CD8-positive, alpha-beta memory T cell (primary cell): ENCODE results near the gene INSM1. TPM values are rescaled to one million over a fixed set of nuclear protein-coding genes. Genes with fewer than 3 reads are reported as not detected.

Experiments used
- CTCF ChIA-PET: fragments of 350-600 bp; sonication (Branson Sonifier 250); formaldehyde crosslinking; loops from one replicate; lab custom pipeline; 2021; ENCODE audit warnings: antibody characterized with exemption; lab: Charles Lee
- POLR2A ChIA-PET: fragments of 350-600 bp; sonication (Branson Sonifier 250); formaldehyde crosslinking; loops from one replicate; lab custom pipeline; 2021; ENCODE audit warnings: antibody characterized with exemption; lab: Charles Lee
- DNase-seq, 5 donors: peaks; one replicate each; pipeline versions ENCODE4 v3.0.0 to v3.0.0-alpha.2; 2020 to 2022; ENCODE audit warnings: mixed read lengths in 1 of 5
- H3K27ac ChIP-seq: one replicate; pipeline ENCODE4 v1.7.0; 2013; ENCODE audit warnings: low read depth, mild to moderate bottlenecking, low read length, moderate library complexity
- H3K27me3 ChIP-seq: 2 replicates; pipeline ENCODE4 v1.7.0; 2013; ENCODE audit warnings: low read length, mild to moderate bottlenecking; ENCODE audit not compliant: insufficient read depth, poor library complexity, severe bottlenecking
- H3K36me3 ChIP-seq: 2 replicates; pipeline ENCODE4 v1.7.0; 2013; ENCODE audit warnings: mild to moderate bottlenecking, low read length, moderate library complexity; ENCODE audit not compliant: insufficient read depth
- H3K4me1 ChIP-seq: 2 replicates; pipeline ENCODE4 v1.7.0; 2013; ENCODE audit warnings: mild to moderate bottlenecking, low read length, moderate library complexity; ENCODE audit not compliant: insufficient read depth
- H3K4me3 ChIP-seq: 2 replicates; pipeline ENCODE4 v1.7.0; 2013; ENCODE audit warnings: mild to moderate bottlenecking, low read length
- H3K9me3 ChIP-seq: 2 replicates; pipeline ENCODE4 v1.7.0; 2013; ENCODE audit warnings: mild to moderate bottlenecking, low read length
- H3K27ac Mint-ChIP-seq, 8 donors: one replicate each; pipeline ENCODE4 v1.8.0; 2020 to 2021; ENCODE audit warnings: mixed read lengths in 8 of 8, mild to moderate bottlenecking in 6 of 8, inconsistent platforms in 3 of 8, moderate library complexity in 3 of 8
- H3K27me3 Mint-ChIP-seq, 2 donors: one replicate each; pipeline ENCODE4 v1.8.0; 2020 to 2021; ENCODE audit warnings: mixed read lengths in 2 of 2, mild to moderate bottlenecking in 1 of 2, moderate library complexity in 1 of 2
- H3K36me3 Mint-ChIP-seq, 3 donors: one replicate each; pipeline ENCODE4 v1.8.0; 2020 to 2021; ENCODE audit warnings: mixed read lengths in 3 of 3, inconsistent platforms in 1 of 3, mild to moderate bottlenecking in 1 of 3
- H3K4me1 Mint-ChIP-seq, 3 donors: one replicate each; pipeline ENCODE4 v1.8.0; 2020 to 2021; ENCODE audit warnings: mixed read lengths in 3 of 3, inconsistent platforms in 1 of 3, mild to moderate bottlenecking in 1 of 3
- H3K4me3 Mint-ChIP-seq, 7 donors: one replicate each; pipeline ENCODE4 v1.8.0; 2020 to 2021; ENCODE audit warnings: mixed read lengths in 7 of 7, mild to moderate bottlenecking in 6 of 7, moderate library complexity in 4 of 7, inconsistent platforms in 2 of 7
- H3K9me3 Mint-ChIP-seq, 5 donors: one replicate each; pipeline ENCODE4 v1.8.0; 2020 to 2022; ENCODE audit warnings: mixed read lengths in 5 of 5, mild to moderate bottlenecking in 3 of 5, moderate library complexity in 2 of 5, inconsistent platforms in 1 of 5
- polyA plus RNA-seq: library from polyadenylated mRNA; unstranded; fragments of 300-500 nt; fragmentation: Illumina TruSeq; gene quantifications from one replicate; pipeline ENCODE4 v1.2.3, GENCODE V29; 2021
- total RNA-seq, 2 experiments: library from RNA; stranded (reverse); gene quantifications; one replicate each; pipeline ENCODE4 v1.2.3, GENCODE V29; 2021

The INSM1 gene
- total and polyA plus RNA-seq, 3 experiments from 2014 or later, result 7.4 to 7.7 TPM; not detected in 1

GRCh38 chr20:20331156-20331555 is 36.7 kb upstream of the INSM1 start:
- Mint-ChIP-seq H3K9me3 (peaks cover 0 to 4% (median 0%) of the 10 kb centered on the region in 5 donors), H3K27ac (no peak overlapping the region), H3K4me3 (no peak overlapping the region), H3K4me1 (no peaks in the 10 kb centered on the region), H3K27me3 (peaks cover 18 to 33% of the 10 kb centered on the region in 2 donors), H3K36me3 (no peaks in the 10 kb centered on the region)
- Histone ChIP-seq H3K27ac (no peak overlapping the region), H3K9me3 (no peaks in the 10 kb centered on the region), H3K27me3 (no peaks in the 10 kb centered on the region), H3K36me3 (no peaks in the 10 kb centered on the region), H3K4me1 (no peaks in the 10 kb centered on the region), H3K4me3 (no peak overlapping the region)
- no peak for DNase-seq
- POLR2A ChIA-PET, result no interaction called here
- CTCF ChIA-PET, result no interaction called here

- Histone ChIP-seq H3K36me3 (no peaks in the 10 kb centered on the region), H3K4me1 (no peaks in the 10 kb centered on the region), H3K27me3 (no peaks in the 10 kb centered on the region), H3K9me3 (no peaks in the 10 kb centered on the region), H3K27ac (no peak overlapping the region), H3K4me3 (no peak overlapping the region)
- ChIA-PET CTCF (no interaction called here), POLR2A (no interaction called here)
- DNase-seq, result no peak
- no peaks in the 10 kb centered on the region for H3K4me1 Mint-ChIP-seq
- H3K27ac Mint-ChIP-seq, result no peak overlapping the region
- H3K9me3 Mint-ChIP-seq, result peaks cover 0 to 4% (median 0%) of the 10 kb centered on the region in 5 donors
- H3K36me3 Mint-ChIP-seq, result no peaks in the 10 kb centered on the region
- no peak overlapping the region for H3K4me3 Mint-ChIP-seq
- H3K27me3 Mint-ChIP-seq, result peaks cover 18 to 33% of the 10 kb centered on the region in 2 donors
Observed at GRCh38 chr20:20331817-20332216, 36.1 kb upstream of the INSM1 start.

GRCh38 chr20:20333866-20334265 is 34.0 kb upstream of the INSM1 start:
- Mint-ChIP-seq H3K4me1 (no peaks in the 10 kb centered on the region), H3K27ac (no peak overlapping the region), H3K27me3 (peaks cover 12 to 28% of the 10 kb centered on the region in 2 donors), H3K4me3 (no peak overlapping the region), H3K9me3 (peaks cover 0 to 4% (median 0%) of the 10 kb centered on the region in 5 donors), H3K36me3 (no peaks in the 10 kb centered on the region)
- ChIA-PET POLR2A (no interaction called here), CTCF (no interaction called here)
- no peaks in the 10 kb centered on the region for H3K27me3 ChIP-seq
- no peak overlapping the region for H3K4me3 ChIP-seq
- no peaks in the 10 kb centered on the region for H3K4me1 ChIP-seq
- no peaks in the 10 kb centered on the region for H3K36me3 ChIP-seq
- no peaks in the 10 kb centered on the region for H3K9me3 ChIP-seq
- H3K27ac ChIP-seq, result no peak overlapping the region
- DNase-seq, result no peak

- no peaks in the 10 kb centered on the region for H3K9me3 ChIP-seq
- Mint-ChIP-seq H3K27me3 (peaks cover 7 to 28% of the 10 kb centered on the region in 2 donors), H3K4me1 (no peaks in the 10 kb centered on the region), H3K4me3 (no peak overlapping the region), H3K9me3 (peaks cover 0 to 4% (median 0%) of the 10 kb centered on the region in 5 donors), H3K27ac (no peak overlapping the region), H3K36me3 (no peaks in the 10 kb centered on the region)
- no peaks in the 10 kb centered on the region for H3K4me1 ChIP-seq
- CTCF ChIA-PET, result no interaction called here
- no peak for DNase-seq
- no peaks in the 10 kb centered on the region for H3K27me3 ChIP-seq
- H3K4me3 ChIP-seq, result no peak overlapping the region
- no peak overlapping the region for H3K27ac ChIP-seq
- POLR2A ChIA-PET, result no interaction called here
- no peaks in the 10 kb centered on the region for H3K36me3 ChIP-seq
Observed at GRCh38 chr20:20334489-20334888, 33.4 kb upstream of the INSM1 start.

- Mint-ChIP-seq H3K36me3 (no peaks in the 10 kb centered on the region), H3K4me1 (no peaks in the 10 kb centered on the region), H3K27me3 (peaks cover under 1 to 13% of the 10 kb centered on the region in 2 donors), H3K27ac (no peak overlapping the region), H3K9me3 (peaks cover 0 to 4% (median 0%) of the 10 kb centered on the region in 5 donors), H3K4me3 (no peak overlapping the region)
- Histone ChIP-seq H3K4me3 (no peak overlapping the region), H3K9me3 (no peaks in the 10 kb centered on the region), H3K4me1 (no peaks in the 10 kb centered on the region), H3K27ac (no peak overlapping the region), H3K36me3 (no peaks in the 10 kb centered on the region), H3K27me3 (no peaks in the 10 kb centered on the region)
- ChIA-PET POLR2A (no interaction called here), CTCF (no interaction called here)
- DNase-seq, result no peak
Observed at GRCh38 chr20:20338133-20338730, 29.7 kb upstream of the INSM1 start.

- POLR2A ChIA-PET, result no interaction called here
- CTCF ChIA-PET, result no interaction called here
Observed at GRCh38 chr20:20340443-20340842, 27.5 kb upstream of the INSM1 start.

GRCh38 chr20:20341371-20341770 is 26.5 kb upstream of the INSM1 start:
- Histone ChIP-seq H3K36me3 (no peaks in the 10 kb centered on the region), H3K4me3 (no peak overlapping the region), H3K4me1 (no peaks in the 10 kb centered on the region), H3K27ac (no peak overlapping the region), H3K9me3 (no peaks in the 10 kb centered on the region), H3K27me3 (no peaks in the 10 kb centered on the region)
- ChIA-PET CTCF (no interaction called here), POLR2A (no interaction called here)
- no peak overlapping the region for H3K27ac Mint-ChIP-seq
- no peaks in the 10 kb centered on the region for H3K36me3 Mint-ChIP-seq
- H3K9me3 Mint-ChIP-seq, result no peaks in the 10 kb centered on the region
- DNase-seq, result no peak
- no peaks in the 10 kb centered on the region for H3K4me1 Mint-ChIP-seq
- peaks cover 2 to 7% of the 10 kb centered on the region in 2 donors for H3K27me3 Mint-ChIP-seq
- H3K4me3 Mint-ChIP-seq, result no peak overlapping the region

More at GRCh38 chr20:20340443-20340842, 27.5 kb upstream of the INSM1 start:
- H3K27ac ChIP-seq, result no peak overlapping the region
- H3K4me3 ChIP-seq, result no peak overlapping the region
- Mint-ChIP-seq H3K36me3 (no peaks in the 10 kb centered on the region), H3K4me1 (no peaks in the 10 kb centered on the region), H3K9me3 (peaks cover 0 to 3% (median 0%) of the 10 kb centered on the region in 5 donors), H3K27me3 (peaks cover 2 to 9% of the 10 kb centered on the region in 2 donors), H3K27ac (no peak overlapping the region), H3K4me3 (no peak overlapping the region)
- no peaks in the 10 kb centered on the region for H3K4me1 ChIP-seq
- no peaks in the 10 kb centered on the region for H3K9me3 ChIP-seq
- no peaks in the 10 kb centered on the region for H3K36me3 ChIP-seq
- DNase-seq, result no peak
- no peaks in the 10 kb centered on the region for H3K27me3 ChIP-seq

GRCh38 chr20:20342066-20342465 is 25.8 kb upstream of the INSM1 start:
- H3K27me3 Mint-ChIP-seq, result peaks cover 3 to 12% of the 10 kb centered on the region in 2 donors
- no peaks in the 10 kb centered on the region for H3K36me3 Mint-ChIP-seq
- Histone ChIP-seq H3K9me3 (no peaks in the 10 kb centered on the region), H3K4me3 (no peak overlapping the region), H3K4me1 (no peaks in the 10 kb centered on the region), H3K27me3 (no peaks in the 10 kb centered on the region), H3K27ac (no peak overlapping the region), H3K36me3 (no peaks in the 10 kb centered on the region)
- ChIA-PET POLR2A (no interaction called here), CTCF (no interaction called here)
- DNase-seq, result no peak
- peaks cover 0 to 6% (median 1%) of the 10 kb centered on the region in 5 donors for H3K9me3 Mint-ChIP-seq
- no peak overlapping the region for H3K27ac Mint-ChIP-seq
- H3K4me1 Mint-ChIP-seq, result no peaks in the 10 kb centered on the region
- no peak overlapping the region for H3K4me3 Mint-ChIP-seq
